H1 (cell line): ENCODE measurements around the gene AATK. TPM values are rescaled to one million over a fixed set of nuclear protein-coding genes. Genes with fewer than 3 reads are reported as not detected.

Source experiments
- CTCF ChIA-PET: fragments of 300-600 bp; sonication (Branson Sonifier 250); formaldehyde crosslinking; loops from one replicate; lab custom pipeline; 2021; ENCODE audit not compliant: partially characterized antibody; lab: Charles Lee
- POLR2A ChIA-PET: fragments of 300-600 bp; sonication (Branson Sonifier 250); formaldehyde crosslinking; loops from one replicate; lab custom pipeline; 2021; ENCODE audit warnings: inconsistent platforms; ENCODE audit not compliant: partially characterized antibody; lab: Charles Lee
- DNase-seq, 2 experiments: peaks; one replicate each; pipeline versions ENCODE4 v3.0.0 to v3.0.0-alpha.2; 2010 to 2022; ENCODE audit warnings: low spot score in 2 of 2, low read depth in 1 of 2, mixed read lengths in 1 of 2
- FAIRE-seq: peaks from 2 replicates; lab custom pipeline; 2011; peaks lifted over from hg19 to GRCh38; lab: Jason Lieb, UNC
- H2AFZ ChIP-seq: 2 replicates; pipeline ENCODE4 v1.8.1; 2012; ENCODE audit warnings: low read length, inconsistent platforms
- H2AK5ac ChIP-seq: 2 replicates; pipeline ENCODE4 v1.6.1; 2013; ENCODE audit warnings: low read depth, low read length
- H2BK120ac ChIP-seq: replicated peaks from 2 replicates; pipeline ENCODE3; 2013; ENCODE audit warnings: low read depth, low read length, inconsistent platforms
- H2BK12ac ChIP-seq: 2 replicates; pipeline ENCODE4 v1.6.1; 2013; ENCODE audit warnings: low read depth, low read length
- H2BK15ac ChIP-seq: 2 replicates; pipeline ENCODE4 v1.6.1; 2013; ENCODE audit warnings: low read length
- H2BK20ac ChIP-seq: 2 replicates; pipeline ENCODE4 v1.6.1; 2013; ENCODE audit warnings: low read length
- H2BK5ac ChIP-seq: 2 replicates; pipeline ENCODE4 v1.6.1; 2013; ENCODE audit warnings: low read depth, low read length
- H3K14ac ChIP-seq: 2 replicates; pipeline ENCODE4 v1.6.1; 2013; ENCODE audit warnings: inconsistent platforms; ENCODE audit not compliant: insufficient read length
- H3K18ac ChIP-seq: 2 replicates; pipeline ENCODE4 v1.6.1; 2013; ENCODE audit warnings: low read length; ENCODE audit errors: extremely low read depth
- H3K23ac ChIP-seq: 2 replicates; pipeline ENCODE4 v1.6.1; 2013; ENCODE audit warnings: inconsistent platforms; ENCODE audit not compliant: insufficient read length
- H3K23me2 ChIP-seq: 2 replicates; pipeline ENCODE4 v1.6.1; 2013; ENCODE audit warnings: low read depth, low read length
- H3K27ac ChIP-seq: 2 replicates; pipeline ENCODE4 v1.6.1; 2011; ENCODE audit warnings: low read depth, low read length, inconsistent platforms
- H3K27me3 ChIP-seq, 4 experiments: replicated peaks in 1 of 4; 1 replicate in 1 of 4; 2 replicates in 3 of 4; pipeline versions ENCODE4 v1.6.1 to v1.8.1; 2011 to 2013; ENCODE audit warnings: low read length in 3 of 4, mild to moderate bottlenecking in 3 of 4, inconsistent platforms in 2 of 4, mixed read lengths in 2 of 4, moderate library complexity in 1 of 4; ENCODE audit not compliant: control insufficient read depth in 3 of 4, insufficient read depth in 3 of 4; ENCODE audit errors: extremely low read depth in 1 of 4
- H3K36me3 ChIP-seq, 4 experiments: 2 replicates each; pipeline versions ENCODE4 v1.6.1 to v1.8.1; 2011 to 2013; ENCODE audit warnings: mild to moderate bottlenecking in 4 of 4, low read length in 3 of 4, moderate library complexity in 2 of 4, control low read depth in 1 of 4, inconsistent platforms in 1 of 4; ENCODE audit not compliant: insufficient read depth in 4 of 4, control insufficient read depth in 2 of 4
- H3K4ac ChIP-seq: replicated peaks from 2 replicates; pipeline ENCODE3; 2013; ENCODE audit warnings: low read length, low read depth, mixed read lengths, inconsistent platforms; ENCODE audit not compliant: insufficient read length
- H3K4me1 ChIP-seq, 4 experiments: replicated peaks in 1 of 4; 1 replicate in 1 of 4; 2 replicates in 3 of 4; pipeline versions ENCODE4 v1.6.1 to v1.8.1; 2011 to 2013; ENCODE audit warnings: low read length in 3 of 4, inconsistent platforms in 2 of 4, mixed read lengths in 1 of 4; ENCODE audit not compliant: insufficient read depth in 4 of 4, control insufficient read depth in 3 of 4
- H3K4me2 ChIP-seq, 2 experiments: 2 replicates each; pipeline versions ENCODE4 v1.6.1 to v1.8.1; 2011 to 2013; ENCODE audit warnings: low read depth in 2 of 2, low read length in 2 of 2, control low read depth in 1 of 2, inconsistent platforms in 1 of 2, mild to moderate bottlenecking in 1 of 2; ENCODE audit not compliant: insufficient read depth in 1 of 2
- H3K4me3 ChIP-seq, 4 experiments: fragments of 200-600, 300-600 bp in 1 of 4; sonication (generic), shearing (Covaris generic), sonication (Bioruptor Twin) in 1 of 4; 2 replicates each; pipeline versions ENCODE4 v1.5.1 to v1.8.1; 2011 to 2016; ENCODE audit warnings: low read length in 4 of 4, low read depth in 3 of 4, control low read depth in 2 of 4, inconsistent platforms in 2 of 4, mild to moderate bottlenecking in 2 of 4, mixed read lengths in 1 of 4, moderate library complexity in 1 of 4; ENCODE audit not compliant: insufficient read depth in 2 of 4; ENCODE audit errors: extremely low read depth in 1 of 4
- H3K56ac ChIP-seq: replicated peaks from 2 replicates; pipeline ENCODE3; 2013; ENCODE audit warnings: low read depth, mild to moderate bottlenecking, mixed read lengths, low read length, inconsistent platforms; ENCODE audit not compliant: insufficient read length
- H3K79me1 ChIP-seq: 2 replicates; pipeline ENCODE4 v1.6.1; 2013; ENCODE audit warnings: low read depth, low read length, control low read depth
- H3K79me2 ChIP-seq, 2 experiments: 2 replicates each; pipeline versions ENCODE4 v1.6.1 to v1.8.1; 2012 to 2013; ENCODE audit warnings: low read length in 2 of 2, mild to moderate bottlenecking in 2 of 2, inconsistent platforms in 1 of 2; ENCODE audit not compliant: insufficient read depth in 2 of 2, control insufficient read depth in 1 of 2
- H3K9ac ChIP-seq, 4 experiments: replicated peaks in 1 of 4; 1 replicate in 1 of 4; 2 replicates in 3 of 4; pipeline versions ENCODE4 v1.6.1 to v1.8.1; 2011 to 2013; ENCODE audit warnings: low read depth in 3 of 4, low read length in 3 of 4, control low read depth in 2 of 4, mild to moderate bottlenecking in 2 of 4, moderate library complexity in 2 of 4, inconsistent platforms in 1 of 4; ENCODE audit errors: extremely low read depth in 1 of 4
- H3K9me3 ChIP-seq, 2 experiments: 2 replicates each; pipeline versions ENCODE4 v1.6.1 to v1.8.1; 2012 to 2013; ENCODE audit warnings: mild to moderate bottlenecking in 2 of 2, moderate library complexity in 2 of 2, control low read depth in 1 of 2, inconsistent platforms in 1 of 2, low read depth in 1 of 2, low read length in 1 of 2, mixed read lengths in 1 of 2; ENCODE audit not compliant: insufficient read depth in 2 of 2
- H4K20me1 ChIP-seq, 2 experiments: replicated peaks in 1 of 2; 2 replicates each; pipeline versions ENCODE3 to v1.8.1; 2011 to 2013; ENCODE audit warnings: inconsistent platforms in 2 of 2, low read length in 2 of 2, mild to moderate bottlenecking in 1 of 2; ENCODE audit not compliant: insufficient read depth in 2 of 2, control insufficient read depth in 1 of 2
- H4K5ac ChIP-seq: 2 replicates; pipeline ENCODE4 v1.6.1; 2013; ENCODE audit warnings: low read length, low read depth, mixed read lengths, inconsistent platforms; ENCODE audit not compliant: insufficient read length
- H4K8ac ChIP-seq: 2 replicates; pipeline ENCODE4 v1.8.0; 2013; ENCODE audit warnings: mild to moderate bottlenecking, moderate library complexity, low read length, inconsistent platforms; ENCODE audit not compliant: insufficient read depth; ENCODE audit errors: extremely low read depth
- H4K91ac ChIP-seq: replicated peaks from 2 replicates; pipeline ENCODE3; 2013; ENCODE audit warnings: low read length, mixed read lengths, inconsistent platforms; ENCODE audit not compliant: insufficient read length
- CHD1 ChIP-seq: IDR thresholded peaks from 2 replicates; pipeline ENCODE4 v1.6.1; 2012; ENCODE audit warnings: low read depth, low read length, improper control_type of control experiment
- SUZ12 ChIP-seq: fragments of 200-600 bp; sonication (generic); IDR thresholded peaks from 2 replicates; pipeline ENCODE4 v1.6.1; 2012; ENCODE audit warnings: mild to moderate bottlenecking, inconsistent platforms, low read length, moderate library complexity, mixed read lengths
- WGBS, 2 experiments: shearing (Covaris generic) in 1 of 2; methylation state at CpG; one replicate each; pipeline versions ENCODE4 v1.1.6 to v1.1.7; 2013 to 2015; ENCODE audit warnings: low lambda C conversion rate in 2 of 2, mixed read lengths in 2 of 2, inconsistent platforms in 1 of 2, low coverage in 1 of 2, missing lambda C conversion rate in 1 of 2; ENCODE audit not compliant: insufficient replicate concordance in 2 of 2, insufficient coverage in 1 of 2, insufficient read length in 1 of 2; ENCODE audit errors: extremely low coverage in 1 of 2, missing lambda C conversion rate in 1 of 2; 5-methylcytosine and 5-hydroxymethylcytosine counted together
- polyA plus RNA-seq, 7 experiments: library from polyadenylated mRNA; depleted of rRNA in 3 of 7; stranded (reverse) in 5 of 7; unstranded in 2 of 7; fragments of >200 nt in 5 of 7; fragments of 200-250 nt in 2 of 7; gene quantifications; 1 replicate in 5 of 7; 2 replicates in 1 of 7; 4 replicates in 1 of 7; pipeline versions ENCODE4 v1.2.1 to v1.2.3, GENCODE V29; 2011 to 2013; ENCODE audit warnings: missing spikeins in 2 of 7, mixed read lengths in 2 of 7
- total RNA-seq: library from RNA; stranded (reverse); fragmentation: NEBNext Ultra II Directional; extraction: Animal tissue kit (Norgen Biotek cat#: 25700); gene quantifications from 2 replicates; pipeline ENCODE4 v1.2.1, GENCODE V29; 2021

Gene AATK
- total and polyA plus RNA-seq, 2 of the 8 experiments (the other 6 are each of a cell fraction or from before 2014, with no cell fraction given) = 1.7 to 3.5 TPM

DNA sequence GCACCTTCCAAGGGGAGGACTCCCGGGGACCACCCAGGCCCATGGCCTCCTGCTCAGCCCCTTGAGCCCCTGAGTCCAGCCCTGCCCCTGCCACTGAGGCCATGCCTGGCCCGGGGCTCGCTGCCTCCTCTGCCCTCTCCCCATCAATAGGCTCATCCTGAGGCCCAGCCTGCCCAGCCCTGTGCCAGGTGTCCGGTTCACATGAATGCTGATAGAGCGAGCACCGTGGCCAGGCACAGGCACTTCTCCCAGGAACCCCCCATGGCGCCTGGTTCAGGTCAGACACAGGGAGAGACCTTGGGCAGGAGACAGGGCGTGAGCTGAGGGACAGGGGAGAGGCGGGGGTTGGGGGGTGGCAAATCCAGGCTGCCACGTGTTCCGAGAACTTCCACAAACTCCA, 3.5 kb downstream of the AATK start:
- H3K23me2 ChIP-seq = peaks cover 5% of the 10 kb centered on the region; the same call in 1 of the 2 replicates
- no peak overlapping the region for H3K4ac ChIP-seq
- H4K5ac ChIP-seq = no peak overlapping the region
- no peaks in the 10 kb centered on the region for H3K79me2 ChIP-seq
- H4K8ac ChIP-seq = peak overlapping the region; percentile 68
- no peak overlapping the region for H2BK12ac ChIP-seq
- H3K27me3 ChIP-seq = peaks cover 0 to 7% (median 4%) of the 10 kb centered on the region in 4 experiments; a peak in 5 of 7 replicates
- H2BK20ac ChIP-seq = no peak overlapping the region
- no peak overlapping the region for H2AFZ ChIP-seq
- H3K18ac ChIP-seq = no peak overlapping the region
- H3K14ac ChIP-seq = no peak overlapping the region
- no peak overlapping the region for H3K9ac ChIP-seq
- H2AK5ac ChIP-seq = no peak overlapping the region
- no peak overlapping the region for H2BK120ac ChIP-seq
- H2BK5ac ChIP-seq = no peak overlapping the region
- no peaks in the 10 kb centered on the region for H3K9me3 ChIP-seq
- DNase-seq (no peak), FAIRE-seq (no peak)
- H3K36me3 ChIP-seq = no peaks in the 10 kb centered on the region
- ChIA-PET POLR2A (interaction anchor here (0.7 kb wide), 1 partner anchor 120 kb away, joined by 3 read pairs; no protein-coding TSS in a partner anchor), CTCF (interaction anchor here (1.2 kb wide), 1 partner anchor 23 kb away, joined by 3 read pairs; no protein-coding TSS in a partner anchor)
- H4K20me1 ChIP-seq = peaks cover 0 to 2% of the 10 kb centered on the region in 2 experiments
- H3K4me2 ChIP-seq = no peak overlapping the region
- no peaks in the 10 kb centered on the region for H3K79me1 ChIP-seq
- H3K23ac ChIP-seq = no peak overlapping the region
- H2BK15ac ChIP-seq = no peak overlapping the region
- H4K91ac ChIP-seq = no peak overlapping the region
- no peak overlapping the region for H3K27ac ChIP-seq
- peaks cover 0 to 12% (median 3%) of the 10 kb centered on the region in 4 experiments; a peak in 4 of 7 replicates for H3K4me1 ChIP-seq
- H3K56ac ChIP-seq = no peak overlapping the region
- 87% methylated on average over 8 of the region's 11 CpGs; no CpG with 5 or more reads in 1 of the 2 experiments for WGBS, 2 experiments
- no peak overlapping the region for H3K4me3 ChIP-seq
- TF ChIP-seq CHD1 (no peak), SUZ12 (no peak)
